ENCODE measurements around the gene C15orf40.

C15orf40 gene

DNA sequence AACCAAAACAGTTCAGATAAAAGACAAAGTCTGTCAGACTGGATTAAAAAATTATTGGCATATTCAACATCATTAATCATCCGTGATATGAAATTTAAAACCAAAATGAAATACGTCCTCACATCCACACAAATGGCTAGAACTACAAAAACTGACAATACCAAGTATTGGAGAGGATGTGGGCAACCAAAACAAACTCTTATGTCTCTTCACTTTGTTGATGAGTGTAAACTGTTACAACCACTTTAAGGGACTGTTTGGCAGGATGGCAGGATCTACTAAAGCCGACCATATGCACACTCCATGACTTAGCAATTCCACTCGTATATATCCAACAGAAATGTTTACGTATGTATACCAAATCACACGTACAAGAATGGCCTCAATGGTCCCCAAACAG, 24.8 kb upstream of the C15orf40 start:
- TF ChIP-seq, protein P1, sequence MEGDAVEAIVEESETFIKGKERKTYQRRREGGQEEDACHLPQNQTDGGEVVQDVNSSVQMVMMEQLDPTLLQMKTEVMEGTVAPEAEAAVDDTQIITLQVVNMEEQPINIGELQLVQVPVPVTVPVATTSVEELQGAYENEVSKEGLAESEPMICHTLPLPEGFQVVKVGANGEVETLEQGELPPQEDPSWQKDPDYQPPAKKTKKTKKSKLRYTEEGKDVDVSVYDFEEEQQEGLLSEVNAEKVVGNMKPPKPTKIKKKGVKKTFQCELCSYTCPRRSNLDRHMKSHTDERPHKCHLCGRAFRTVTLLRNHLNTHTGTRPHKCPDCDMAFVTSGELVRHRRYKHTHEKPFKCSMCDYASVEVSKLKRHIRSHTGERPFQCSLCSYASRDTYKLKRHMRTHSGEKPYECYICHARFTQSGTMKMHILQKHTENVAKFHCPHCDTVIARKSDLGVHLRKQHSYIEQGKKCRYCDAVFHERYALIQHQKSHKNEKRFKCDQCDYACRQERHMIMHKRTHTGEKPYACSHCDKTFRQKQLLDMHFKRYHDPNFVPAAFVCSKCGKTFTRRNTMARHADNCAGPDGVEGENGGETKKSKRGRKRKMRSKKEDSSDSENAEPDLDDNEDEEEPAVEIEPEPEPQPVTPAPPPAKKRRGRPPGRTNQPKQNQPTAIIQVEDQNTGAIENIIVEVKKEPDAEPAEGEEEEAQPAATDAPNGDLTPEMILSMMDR (IDR thresholded peaks at IDR 0.05): no peak

DNA sequence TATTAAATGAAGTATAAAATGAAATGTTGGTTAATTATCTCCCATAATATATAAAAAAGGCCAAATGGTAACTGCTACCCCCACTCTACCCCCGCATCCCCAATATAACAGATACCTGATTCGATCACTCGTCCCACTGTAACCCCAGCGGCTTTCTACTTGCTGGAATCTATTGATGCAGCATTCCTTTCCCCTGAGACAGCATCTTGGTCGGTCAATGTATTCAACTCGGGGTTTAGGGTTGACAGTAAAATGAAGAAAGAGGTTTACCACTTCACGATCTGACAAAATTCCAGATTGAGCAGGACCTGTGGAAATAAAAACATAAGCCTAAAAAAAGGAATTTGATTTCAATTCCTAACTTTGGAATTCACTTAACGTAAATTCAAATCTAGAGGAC, 18.6 kb upstream of the C15orf40 start:
- TF ChIP-seq, protein P1 (IDR thresholded peaks at IDR 0.05): no peak

DNA sequence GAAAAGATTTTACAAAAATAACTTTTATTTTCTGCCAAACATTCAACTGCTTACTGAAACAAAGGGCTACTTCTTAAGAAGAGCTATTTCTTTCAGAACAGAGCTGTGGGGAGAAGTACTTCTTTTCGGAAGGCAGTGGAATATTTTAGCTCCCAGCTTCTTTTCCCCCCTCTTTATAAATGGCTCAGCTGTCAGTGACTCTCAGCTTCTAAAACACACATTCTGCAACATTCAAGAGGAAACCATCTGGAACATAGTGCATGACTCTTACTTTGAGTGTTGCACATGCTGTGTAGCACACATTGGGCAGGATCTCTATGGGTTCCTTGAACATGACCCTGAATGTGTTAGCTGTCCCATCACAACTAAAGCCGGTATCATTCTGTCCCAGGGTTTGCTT, 7.0 kb upstream of the C15orf40 start:
- TF ChIP-seq, protein P1 (IDR thresholded peaks at IDR 0.05): no peak

DNA sequence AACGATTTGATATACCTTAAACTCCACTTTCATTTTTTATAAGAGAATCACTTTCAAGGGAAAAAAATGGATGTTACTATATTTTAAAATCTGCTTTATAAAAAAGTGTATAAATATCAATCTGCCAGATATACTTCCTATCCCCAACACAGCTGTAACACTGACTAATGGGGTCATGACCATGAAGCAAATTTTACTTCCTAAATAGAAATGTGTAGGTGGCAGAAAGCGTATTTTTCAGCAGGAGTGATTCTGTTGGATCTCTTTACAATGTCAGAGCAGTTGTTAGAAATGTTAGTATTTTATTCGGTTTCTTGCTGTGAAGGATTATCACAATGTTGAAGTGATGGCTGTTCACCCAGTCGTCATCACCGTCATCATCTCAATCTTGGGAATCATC, 5.5 kb upstream of the C15orf40 start:
- TF ChIP-seq, protein P1 (IDR thresholded peaks at IDR 0.05): no peak

DNA sequence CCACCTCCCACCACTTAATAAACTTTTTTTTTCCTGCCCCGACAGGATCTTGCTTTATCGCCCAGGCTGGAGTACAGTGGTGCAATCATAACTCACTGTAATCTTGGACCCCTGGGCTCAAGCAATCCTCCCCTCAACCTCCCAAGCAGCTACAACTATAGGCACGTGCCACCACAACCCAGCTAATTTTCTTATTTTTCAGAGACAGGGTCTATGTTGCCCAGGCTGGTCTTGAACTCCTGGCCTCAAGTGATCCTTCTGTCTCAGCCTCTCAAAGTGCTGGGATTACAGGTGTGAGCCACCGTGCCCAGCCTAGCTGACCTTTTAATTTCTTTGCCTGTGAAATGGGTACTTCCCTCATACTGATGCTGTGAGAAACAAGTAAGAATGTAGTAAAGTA, 3.9 kb upstream of the C15orf40 start:
- TF ChIP-seq, protein P1 (IDR thresholded peaks at IDR 0.05): no peak

DNA sequence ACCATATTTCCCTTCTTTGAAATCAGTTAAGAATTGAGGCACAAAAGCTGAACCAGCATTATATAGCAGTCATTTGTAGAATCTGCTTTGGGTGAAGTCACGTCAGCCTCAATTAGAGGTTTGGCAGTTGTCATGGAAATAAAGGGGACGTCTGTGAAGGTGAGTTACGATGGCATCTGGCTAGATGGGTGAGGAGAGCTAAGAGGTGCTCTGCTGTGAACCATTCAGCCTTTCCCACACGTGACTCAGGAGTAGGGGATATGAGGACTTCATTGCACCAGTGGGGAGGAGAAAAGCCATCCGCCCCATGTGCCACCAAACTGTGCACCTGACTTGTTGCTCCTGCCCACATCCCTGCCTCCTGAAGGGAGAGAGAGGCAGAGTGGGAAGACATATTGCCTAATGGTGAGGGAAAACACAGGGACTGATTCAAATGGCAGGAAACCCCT, 2.8 kb upstream of the C15orf40 start:
- TF ChIP-seq, protein P1 (IDR thresholded peaks at IDR 0.05): no peak

DNA sequence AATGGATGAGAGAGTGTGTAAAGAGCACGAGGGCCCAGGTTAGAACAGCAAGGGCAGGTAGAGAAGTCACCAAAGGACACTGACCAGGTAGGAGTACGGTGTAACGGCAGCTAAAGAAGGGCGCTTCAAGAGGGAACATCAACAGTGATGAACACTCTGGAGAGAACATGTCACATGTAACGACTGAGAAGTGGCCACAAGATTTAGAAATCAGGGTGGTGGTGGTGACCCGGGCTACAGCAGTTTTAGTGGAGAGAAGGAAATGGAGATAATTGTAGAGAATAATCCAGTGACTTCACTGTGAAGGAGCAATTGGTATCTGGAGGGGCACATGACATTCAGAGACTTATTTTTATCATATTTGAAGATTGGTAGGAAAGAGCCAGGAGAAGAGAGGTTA, 1.2 kb upstream of the C15orf40 start:
- TF ChIP-seq, protein P1 (IDR thresholded peaks at IDR 0.05): no peak

DNA sequence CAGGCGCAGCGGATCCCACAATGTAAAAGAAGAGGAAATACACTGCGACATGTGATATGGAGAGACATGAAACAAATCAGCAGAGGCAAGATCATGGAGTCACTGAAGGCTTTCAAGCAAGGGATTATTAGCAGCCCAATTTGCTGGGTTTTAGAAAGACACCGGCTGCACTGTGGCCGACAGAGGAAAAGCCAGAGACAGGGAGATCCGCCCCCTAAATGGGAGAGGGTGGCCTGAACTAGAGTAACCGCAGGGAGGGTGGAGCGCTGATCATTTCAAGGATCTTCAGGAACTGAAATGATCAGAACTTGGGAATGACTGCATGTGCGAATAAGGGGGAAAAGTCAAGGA, 612 bp upstream of the C15orf40 start:
- TF ChIP-seq, protein P1 (IDR thresholded peaks at IDR 0.05): no peak

All from LNCAP (cell line).